HL-60 (cell line): ENCODE data around the gene RHBDD3.
"Not testable (repeated sequence)": the region's sequence is repeated elsewhere in the genome, so short reads cannot be mapped to it uniquely, and the experiment has no call there.

ENCODE experiments used
- DNase-seq, 2 experiments: peaks; one replicate each; pipeline ENCODE4 v3.0.0-alpha.2; 2010 to 2020; ENCODE audit warnings: low read depth in 1 of 2, low spot score in 1 of 2
- H3K27ac ChIP-seq: fragments of 250-450 bp; sonication (Bioruptor Pico); replicated peaks from 2 replicates; pipeline ENCODE4 v1.5.1; 2020; ENCODE audit warnings: mild to moderate bottlenecking, moderate library complexity
- H3K27me3 ChIP-seq: fragments of 250-450 bp; sonication (Bioruptor Pico); 2 replicates; pipeline ENCODE4 v1.5.1; 2021; ENCODE audit warnings: mild to moderate bottlenecking, moderate library complexity; ENCODE audit not compliant: insufficient read depth, poor library complexity, severe bottlenecking
- H3K4me3 ChIP-seq: replicated peaks from 2 replicates; pipeline ENCODE4 v1.5.1; 2011; ENCODE audit warnings: mild to moderate bottlenecking, control low read depth, low read length; ENCODE audit not compliant: insufficient read depth
- CTCF ChIP-seq: IDR thresholded peaks from one replicate; pipeline ENCODE4 v1.5.1; 2011; ENCODE audit warnings: low read length, control low read depth, inconsistent platforms; ENCODE audit not compliant: insufficient read depth
- GABPA ChIP-seq: IDR thresholded peaks from 2 replicates; pipeline ENCODE4 v1.6.1; 2012; ENCODE audit warnings: low read depth
- POLR2AphosphoS5 ChIP-seq: IDR thresholded peaks from 2 replicates; pipeline ENCODE4 v1.6.1; 2012; ENCODE audit warnings: low read depth
- SPI1 ChIP-seq: IDR thresholded peaks from 2 replicates; pipeline ENCODE4 v1.6.1; 2012; ENCODE audit warnings: low read depth, mild to moderate bottlenecking, borderline replicate concordance
- TF ChIP-seq, protein P1 (sequence below): IDR thresholded peaks from 2 replicates; pipeline ENCODE4 v1.6.1; 2012; ENCODE audit warnings: low read depth; ENCODE audit not compliant: insufficient replicate concordance

Gene RHBDD3

GRCh38 chr22:29243874-29244446 lies 23.8 kb downstream of the RHBDD3 start:
- Histone ChIP-seq H3K4me3 (no peak overlapping the region), H3K27me3 (no peaks in the 10 kb centered on the region), H3K27ac (no peak overlapping the region)
- TF ChIP-seq POLR2AphosphoS5, result no peak
- no peak for TF ChIP-seq GABPA
- TF ChIP-seq SPI1, result no peak
- no peak for TF ChIP-seq CTCF
- TF ChIP-seq, protein P1, sequence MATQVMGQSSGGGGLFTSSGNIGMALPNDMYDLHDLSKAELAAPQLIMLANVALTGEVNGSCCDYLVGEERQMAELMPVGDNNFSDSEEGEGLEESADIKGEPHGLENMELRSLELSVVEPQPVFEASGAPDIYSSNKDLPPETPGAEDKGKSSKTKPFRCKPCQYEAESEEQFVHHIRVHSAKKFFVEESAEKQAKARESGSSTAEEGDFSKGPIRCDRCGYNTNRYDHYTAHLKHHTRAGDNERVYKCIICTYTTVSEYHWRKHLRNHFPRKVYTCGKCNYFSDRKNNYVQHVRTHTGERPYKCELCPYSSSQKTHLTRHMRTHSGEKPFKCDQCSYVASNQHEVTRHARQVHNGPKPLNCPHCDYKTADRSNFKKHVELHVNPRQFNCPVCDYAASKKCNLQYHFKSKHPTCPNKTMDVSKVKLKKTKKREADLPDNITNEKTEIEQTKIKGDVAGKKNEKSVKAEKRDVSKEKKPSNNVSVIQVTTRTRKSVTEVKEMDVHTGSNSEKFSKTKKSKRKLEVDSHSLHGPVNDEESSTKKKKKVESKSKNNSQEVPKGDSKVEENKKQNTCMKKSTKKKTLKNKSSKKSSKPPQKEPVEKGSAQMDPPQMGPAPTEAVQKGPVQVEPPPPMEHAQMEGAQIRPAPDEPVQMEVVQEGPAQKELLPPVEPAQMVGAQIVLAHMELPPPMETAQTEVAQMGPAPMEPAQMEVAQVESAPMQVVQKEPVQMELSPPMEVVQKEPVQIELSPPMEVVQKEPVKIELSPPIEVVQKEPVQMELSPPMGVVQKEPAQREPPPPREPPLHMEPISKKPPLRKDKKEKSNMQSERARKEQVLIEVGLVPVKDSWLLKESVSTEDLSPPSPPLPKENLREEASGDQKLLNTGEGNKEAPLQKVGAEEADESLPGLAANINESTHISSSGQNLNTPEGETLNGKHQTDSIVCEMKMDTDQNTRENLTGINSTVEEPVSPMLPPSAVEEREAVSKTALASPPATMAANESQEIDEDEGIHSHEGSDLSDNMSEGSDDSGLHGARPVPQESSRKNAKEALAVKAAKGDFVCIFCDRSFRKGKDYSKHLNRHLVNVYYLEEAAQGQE, result no peak
- DNase-seq, result no peak

GRCh38 chr22:29240481-29240880 lies 27.3 kb downstream of the RHBDD3 start:
- DNase-seq, H3K27ac ChIP-seq, H3K4me3 ChIP-seq, H3K27me3 ChIP-seq: not testable (repeated sequence)

GRCh38 chr22:29233277-29233877 lies 34.4 kb downstream of the RHBDD3 start:
- TF ChIP-seq, protein P1, result no peak
- TF ChIP-seq CTCF, result no peak
- TF ChIP-seq GABPA, result no peak
- TF ChIP-seq SPI1, result no peak
- TF ChIP-seq POLR2AphosphoS5, result no peak
- Histone ChIP-seq H3K4me3 (no peak overlapping the region), H3K27ac (no peak overlapping the region), H3K27me3 (no peaks in the 10 kb centered on the region)
- DNase-seq, result no peak

DNA sequence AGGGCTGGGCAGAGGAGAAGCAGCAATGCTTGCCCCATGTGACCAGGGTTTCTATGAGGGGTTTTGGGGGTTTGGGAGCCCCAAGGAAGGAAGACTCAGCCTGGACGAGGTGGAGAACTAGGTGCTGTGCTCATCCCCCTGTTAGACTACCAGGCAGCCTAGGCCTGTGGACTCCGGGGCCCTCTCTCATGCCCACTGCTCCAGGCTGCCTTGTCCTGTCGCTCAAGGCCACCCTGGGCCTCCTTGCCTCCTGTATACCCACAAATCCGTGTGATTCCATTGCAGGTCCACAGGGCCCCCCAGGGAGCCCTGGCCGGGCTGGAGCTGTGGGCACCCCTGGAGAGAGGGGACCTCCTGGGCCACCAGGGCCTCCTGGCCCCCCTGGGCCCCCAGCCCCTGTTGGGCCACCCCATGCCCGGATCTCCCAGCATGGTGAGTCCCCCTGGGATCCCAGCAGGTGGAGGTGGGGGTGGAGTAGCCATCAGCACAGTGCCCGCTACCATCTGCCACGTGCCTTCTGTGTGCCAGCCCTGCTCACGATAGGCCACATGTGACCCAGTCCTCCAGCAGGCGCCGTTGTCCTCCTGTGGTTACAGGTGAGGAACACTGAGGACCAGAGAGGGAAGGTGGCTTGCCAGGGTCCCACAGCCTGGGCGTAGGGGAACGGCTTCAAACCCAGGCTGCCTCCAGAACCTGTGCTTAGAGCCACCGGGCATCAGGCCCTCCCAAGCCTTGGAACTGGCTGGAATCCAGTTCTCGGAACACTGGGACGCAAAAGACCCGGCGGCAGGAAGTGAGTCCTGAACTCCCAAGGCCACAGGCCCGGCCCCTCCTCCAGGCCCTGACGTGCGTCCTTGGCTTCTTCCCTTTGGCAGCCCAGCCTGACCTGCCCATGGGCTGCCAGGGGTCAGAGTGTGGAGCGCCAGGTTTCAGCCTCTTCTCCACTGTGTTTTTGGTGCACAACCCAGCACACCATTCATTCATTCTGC lies 35.5 kb downstream of the RHBDD3 start:
- no peak overlapping the region for H3K4me3 ChIP-seq
- H3K27me3 ChIP-seq, result no peaks in the 10 kb centered on the region
- DNase-seq, result no peak
- H3K27ac ChIP-seq, result no peak overlapping the region
- TF ChIP-seq CTCF, result no peak
- no peak for TF ChIP-seq GABPA
- TF ChIP-seq POLR2AphosphoS5, result no peak
- TF ChIP-seq SPI1, result no peak
- TF ChIP-seq, protein P1, result no peak
